ENCODE results near the gene COL8A1.

COL8A1 gene

GRCh38 chr3:99809565-99809964 is 171.2 kb downstream of the COL8A1 start:
- TF ChIP-seq NFIC (IDR thresholded peaks at IDR 0.05), result no peak
- no peak for TF ChIP-seq RAD21 (IDR thresholded peaks at IDR 0.05; ENCODE audit: low read depth)
- no peak for TF ChIP-seq FOXM1 (IDR thresholded peaks at IDR 0.05; ENCODE audit: borderline replicate concordance, low read depth)
- TF ChIP-seq TCF12 (IDR thresholded peaks at IDR 0.05; ENCODE audit: low read depth), result no peak
- TF ChIP-seq TEAD4 (IDR thresholded peaks at IDR 0.05), result no peak
- TF ChIP-seq USF1 (IDR thresholded peaks at IDR 0.05), result no peak
- no peak for TF ChIP-seq ZBTB7A (IDR thresholded peaks at IDR 0.05; ENCODE audit: low read depth)
- no peak for TF ChIP-seq EP300 (IDR thresholded peaks at IDR 0.05; ENCODE audit: borderline replicate concordance)
- TF ChIP-seq MAX (IDR thresholded peaks at IDR 0.05), result no peak
- no peak for TF ChIP-seq EGR1 (IDR thresholded peaks at IDR 0.05)
- TF ChIP-seq TAF1 (IDR thresholded peaks at IDR 0.05; ENCODE audit: low read depth), result no peak
- TF ChIP-seq CREB1 (IDR thresholded peaks at IDR 0.05; ENCODE audit: low read depth), result no peak
- TF ChIP-seq YY1 (IDR thresholded peaks at IDR 0.05; ENCODE audit: low read depth), result no peak
- no peak for TF ChIP-seq CEBPB (IDR thresholded peaks at IDR 0.05)
- TF ChIP-seq REST (IDR thresholded peaks at IDR 0.05; ENCODE audit: low read depth), result no peak

GRCh38 chr3:99810403-99810802 is 172.0 kb downstream of the COL8A1 start:
- TF ChIP-seq TCF12 (IDR thresholded peaks at IDR 0.05; ENCODE audit: low read depth) (no peak), CREB1 (IDR thresholded peaks at IDR 0.05; ENCODE audit: low read depth) (no peak), EGR1 (IDR thresholded peaks at IDR 0.05) (no peak), NFIC (IDR thresholded peaks at IDR 0.05) (no peak), ZBTB7A (IDR thresholded peaks at IDR 0.05; ENCODE audit: low read depth) (no peak), FOXM1 (IDR thresholded peaks at IDR 0.05; ENCODE audit: borderline replicate concordance, low read depth) (no peak), YY1 (IDR thresholded peaks at IDR 0.05; ENCODE audit: low read depth) (no peak), CEBPB (IDR thresholded peaks at IDR 0.05) (no peak), TAF1 (IDR thresholded peaks at IDR 0.05; ENCODE audit: low read depth) (no peak), MAX (IDR thresholded peaks at IDR 0.05) (no peak), RAD21 (IDR thresholded peaks at IDR 0.05; ENCODE audit: low read depth) (no peak), TEAD4 (IDR thresholded peaks at IDR 0.05) (no peak), EP300 (IDR thresholded peaks at IDR 0.05; ENCODE audit: borderline replicate concordance) (no peak), USF1 (IDR thresholded peaks at IDR 0.05) (no peak), REST (IDR thresholded peaks at IDR 0.05; ENCODE audit: low read depth) (no peak)

- TF ChIP-seq TAF1 (IDR thresholded peaks at IDR 0.05; ENCODE audit: low read depth), result 0 out of 2 replicates have a peak, but pooled peaks have one; percentile 4
- TF ChIP-seq CEBPB (IDR thresholded peaks at IDR 0.05), result no peak
These were observed 178.6 kb downstream of the COL8A1 start for GRCh38 chr3:99817047-99817436.

- TF ChIP-seq USF1 (IDR thresholded peaks at IDR 0.05) (no peak), NFIC (IDR thresholded peaks at IDR 0.05) (0 out of 2 replicates have a peak, but pooled peaks have one; percentile 0), CREB1 (IDR thresholded peaks at IDR 0.05; ENCODE audit: low read depth) (peak; percentile 72), CEBPB (IDR thresholded peaks at IDR 0.05) (no peak), YY1 (IDR thresholded peaks at IDR 0.05; ENCODE audit: low read depth) (peak; percentile 32), TEAD4 (IDR thresholded peaks at IDR 0.05) (no peak), RAD21 (IDR thresholded peaks at IDR 0.05; ENCODE audit: low read depth) (no peak), EGR1 (IDR thresholded peaks at IDR 0.05) (no peak), TAF1 (IDR thresholded peaks at IDR 0.05; ENCODE audit: low read depth) (no peak; the same call in 1 of the 2 replicates), MAX (IDR thresholded peaks at IDR 0.05) (peak; percentile 93), TCF12 (IDR thresholded peaks at IDR 0.05; ENCODE audit: low read depth) (peak; percentile 16; the same call in 1 of the 2 replicates), ZBTB7A (IDR thresholded peaks at IDR 0.05; ENCODE audit: low read depth) (no peak), EP300 (IDR thresholded peaks at IDR 0.05; ENCODE audit: borderline replicate concordance) (peak; percentile 50), FOXM1 (IDR thresholded peaks at IDR 0.05; ENCODE audit: borderline replicate concordance, low read depth) (peak; percentile 46; the same call in 1 of the 2 replicates)
These were observed 179.2 kb downstream of the COL8A1 start, which contains the start of gene CMSS1 for GRCh38 chr3:99817437-99818240. TSS of gene CMSS1 (plus strand) at chr3:99817862.
